GM19240 (cell line): ENCODE results near the gene IST1.
A peak's percentile ranks its signal among the peaks of the same experiment; 100 is the strongest.

Source experiments
- DNase-seq: peaks from one replicate; pipeline ENCODE4 v3.0.0; 2011; ENCODE audit warnings: low spot score; ENCODE audit not compliant: insufficient read length

The IST1 gene

GRCh38 chr16:71961066-71962039 is 66.0 kb downstream of the IST1 start:
- peak; percentile 51 for DNase-seq

GRCh38 chr16:71963125-71963875 is 68.0 kb downstream of the IST1 start:
- no peak for DNase-seq

GRCh38 chr16:71965223-71965622 is 69.9 kb downstream of the IST1 start:
- DNase-seq = no peak

- no peak for DNase-seq
Measured at GRCh38 chr16:71966932-71967331, 71.6 kb downstream of the IST1 start.

GRCh38 chr16:71969353-71969752 is 74.0 kb downstream of the IST1 start:
- no peak for DNase-seq

- no peak for DNase-seq
Measured at GRCh38 chr16:71971571-71971970, 76.2 kb downstream of the IST1 start.

GRCh38 chr16:71972356-71972755 is 77.0 kb downstream of the IST1 start:
- no peak for DNase-seq

- no peak for DNase-seq
Measured at GRCh38 chr16:71973001-71973400, 77.7 kb downstream of the IST1 start.

- no peak for DNase-seq
Measured at GRCh38 chr16:71974068-71974818, 78.9 kb downstream of the IST1 start.
